ENCODE data around the gene MYBPC1. TPM values are rescaled to one million over a fixed set of nuclear protein-coding genes. Genes with fewer than 3 reads are reported as not detected.
A peak's percentile ranks its signal among the peaks of the same experiment; 100 is the strongest.

The MYBPC1 gene
- total and polyA plus RNA-seq, 2 of the 4 experiments (the other 2 are of a cell fraction), result not detected

DNA sequence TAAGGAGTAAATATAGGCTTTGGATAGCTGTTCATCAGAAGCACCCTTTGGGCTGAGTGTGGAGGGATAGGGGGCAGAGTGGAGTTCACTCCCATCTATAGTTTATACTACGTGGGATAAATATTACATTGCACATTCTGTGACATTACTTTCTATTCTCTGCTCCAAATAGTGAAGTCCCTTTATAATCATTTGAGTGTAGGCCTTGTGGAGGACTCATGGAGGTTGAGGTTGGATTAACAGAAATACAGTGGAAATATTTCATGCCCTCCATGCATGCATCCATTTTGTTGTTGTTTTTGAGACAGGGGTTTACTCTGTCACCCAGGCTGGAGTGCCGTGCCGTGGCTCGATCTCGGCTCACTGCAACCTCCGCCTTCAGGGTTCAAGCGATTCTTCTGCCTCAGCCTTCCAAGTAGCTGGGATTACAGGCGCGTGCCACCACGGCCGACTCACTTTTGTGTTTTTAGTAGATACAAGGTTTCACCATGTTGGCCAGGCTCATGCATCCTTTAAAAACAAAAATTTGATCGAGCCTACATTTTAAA is 104.1 kb downstream of the MYBPC1 start:
- no CpG with 5 or more reads among the region's 12 CpGs for WGBS, 2 experiments (ENCODE audit: extremely low coverage in 2 of 2, insufficient read length in 1 of 2)
- no peak overlapping the region for H2BK15ac ChIP-seq (ENCODE audit: low read depth, low read length)
- ATAC-seq (ENCODE audit: low read depth), result peak; percentile 19
- peaks cover under 1% of the 10 kb centered on the region for H3K9me3 ChIP-seq (ENCODE audit: control insufficient read depth, insufficient read depth, low read length)
- no peak overlapping the region for H3K14ac ChIP-seq (replicated peaks; ENCODE audit: low read depth, low read length)
- H3K79me1 ChIP-seq (ENCODE audit: low read depth in 1 of 2, low read length in 2 of 2), result peaks cover 9 to 16% of the 10 kb centered on the region in 2 experiments; a peak in 2 of 4 replicates
- H3K4me1 ChIP-seq (ENCODE audit: control insufficient read depth, insufficient read depth, low read length), result peaks cover 7% of the 10 kb centered on the region
- no peak overlapping the region for H3K23ac ChIP-seq (ENCODE audit: low read depth, low read length)
- no peak overlapping the region for H4K8ac ChIP-seq (ENCODE audit: low read depth in 2 of 2, low read length in 2 of 2)
- H3K4me2 ChIP-seq (ENCODE audit: low read depth, low read length), result peak overlapping the region; percentile 99
- H3K4me3 ChIP-seq (ENCODE audit: insufficient read depth, low read depth, low read length), result peak overlapping the region; percentile 99
- H3K4ac ChIP-seq (ENCODE audit: low read depth, low read length), result 0 out of 2 replicates have a peak overlapping the region, but pooled peaks have one; percentile 7
- DNase-seq, result peak; percentile 12
- no peaks in the 10 kb centered on the region for H3K9me1 ChIP-seq (ENCODE audit: insufficient read depth, low read length)
- no peaks in the 10 kb centered on the region for H3K36me3 ChIP-seq (ENCODE audit: control insufficient read depth, insufficient read depth, low read length)
- no peak overlapping the region for H2BK5ac ChIP-seq (ENCODE audit: low read depth, low read length, poor library complexity, severe bottlenecking)
- ChIA-PET CTCF (interaction anchor here (0.6 to 1.1 kb wide), 2 partner anchors 8 to 30 kb away, joined by 3 to 4 read pairs; no protein-coding TSS in a partner anchor), POLR2A (ENCODE audit: unreplicated experiment) (interaction anchor here (0.6 kb wide), 1 partner anchor 524 kb away, joined by 3 read pairs; no protein-coding TSS in a partner anchor)
- no peak overlapping the region for H3K27ac ChIP-seq (ENCODE audit: insufficient read depth, low read length)
- TF ChIP-seq, protein P1, sequence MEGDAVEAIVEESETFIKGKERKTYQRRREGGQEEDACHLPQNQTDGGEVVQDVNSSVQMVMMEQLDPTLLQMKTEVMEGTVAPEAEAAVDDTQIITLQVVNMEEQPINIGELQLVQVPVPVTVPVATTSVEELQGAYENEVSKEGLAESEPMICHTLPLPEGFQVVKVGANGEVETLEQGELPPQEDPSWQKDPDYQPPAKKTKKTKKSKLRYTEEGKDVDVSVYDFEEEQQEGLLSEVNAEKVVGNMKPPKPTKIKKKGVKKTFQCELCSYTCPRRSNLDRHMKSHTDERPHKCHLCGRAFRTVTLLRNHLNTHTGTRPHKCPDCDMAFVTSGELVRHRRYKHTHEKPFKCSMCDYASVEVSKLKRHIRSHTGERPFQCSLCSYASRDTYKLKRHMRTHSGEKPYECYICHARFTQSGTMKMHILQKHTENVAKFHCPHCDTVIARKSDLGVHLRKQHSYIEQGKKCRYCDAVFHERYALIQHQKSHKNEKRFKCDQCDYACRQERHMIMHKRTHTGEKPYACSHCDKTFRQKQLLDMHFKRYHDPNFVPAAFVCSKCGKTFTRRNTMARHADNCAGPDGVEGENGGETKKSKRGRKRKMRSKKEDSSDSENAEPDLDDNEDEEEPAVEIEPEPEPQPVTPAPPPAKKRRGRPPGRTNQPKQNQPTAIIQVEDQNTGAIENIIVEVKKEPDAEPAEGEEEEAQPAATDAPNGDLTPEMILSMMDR (conservative IDR thresholded peaks at IDR 0.05; ENCODE audit: low read depth, low read length), result 0 out of 2 replicates have a peak, but pooled peaks have one; percentile 13
- TF ChIP-seq CHD1 (IDR thresholded peaks at IDR 0.05; ENCODE audit: low read depth, low read length), result no peak
- TF ChIP-seq, protein P2, sequence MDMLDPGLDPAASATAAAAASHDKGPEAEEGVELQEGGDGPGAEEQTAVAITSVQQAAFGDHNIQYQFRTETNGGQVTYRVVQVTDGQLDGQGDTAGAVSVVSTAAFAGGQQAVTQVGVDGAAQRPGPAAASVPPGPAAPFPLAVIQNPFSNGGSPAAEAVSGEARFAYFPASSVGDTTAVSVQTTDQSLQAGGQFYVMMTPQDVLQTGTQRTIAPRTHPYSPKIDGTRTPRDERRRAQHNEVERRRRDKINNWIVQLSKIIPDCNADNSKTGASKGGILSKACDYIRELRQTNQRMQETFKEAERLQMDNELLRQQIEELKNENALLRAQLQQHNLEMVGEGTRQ (IDR thresholded peaks at IDR 0.05; ENCODE audit: low read depth, low read length), result no peak
- TF ChIP-seq RFX5 (IDR thresholded peaks at IDR 0.05; ENCODE audit: low read depth, low read length), result no peak
- H2AK5ac ChIP-seq (ENCODE audit: low read depth, low read length), result no peak overlapping the region
- intact Hi-C loops (cut with micrococcal nuclease) (no loop called here), dilution Hi-C loops (cut with HindIII; ENCODE audit: low sequenced_read_pairs, unreplicated experiment) (no loop called here), in situ Hi-C loops (cut with MboI; ENCODE audit: low sequenced_read_pairs) (no loop called here)
- no peak overlapping the region for H3K56ac ChIP-seq (ENCODE audit: extremely low read depth, insufficient read depth, low read length)
- no peak overlapping the region for H4K5ac ChIP-seq (ENCODE audit: low read depth, low read length)
- no peaks in the 10 kb centered on the region for H3K27me3 ChIP-seq (ENCODE audit: control insufficient read depth, insufficient read depth, low read length)
- no peak overlapping the region for H3K18ac ChIP-seq (ENCODE audit: low read depth, low read length)
- H2BK20ac ChIP-seq (ENCODE audit: low read depth, low read length), result no peak overlapping the region
- no TSS peak for BruUV-seq (replicated peaks)
- H4K91ac ChIP-seq (ENCODE audit: insufficient read depth, low read depth, low read length), result no peak overlapping the region
- no peak overlapping the region for H2AFZ ChIP-seq (replicated peaks; ENCODE audit: low read length, poor library complexity)
- no peak overlapping the region for H2BK120ac ChIP-seq (ENCODE audit: low read depth, low read length)
- H4K20me1 ChIP-seq (ENCODE audit: insufficient read depth, low read length), result no peaks in the 10 kb centered on the region
- H3K9ac ChIP-seq (ENCODE audit: low read depth, low read length), result 0 out of 2 replicates have a peak overlapping the region, but pooled peaks have one; percentile 87
- no peak overlapping the region for H2AK9ac ChIP-seq (replicated peaks; ENCODE audit: low read depth, low read length, poor library complexity)

All from IMR-90 (cell line).